Neural progenitor cell (in vitro differentiated cells): ENCODE measurements around the gene IGF1. TPM values are rescaled to one million over a fixed set of nuclear protein-coding genes. Genes with fewer than 3 reads are reported as not detected.

Experiments used
- DNase-seq: peaks from one replicate; pipeline ENCODE4 v3.0.0-alpha.2; 2016; ENCODE audit warnings: low spot score
- H2AFZ ChIP-seq: fragments of 200-600 bp; sonication (generic); replicated peaks from 2 replicates; pipeline ENCODE4 v1.6.1; 2016; ENCODE audit warnings: antibody characterized with exemption
- H3F3A ChIP-seq: fragments of 200-600 bp; sonication (generic); 2 replicates; pipeline ENCODE4 v1.6.1; 2016; ENCODE audit warnings: antibody characterized with exemption, low read depth
- H3K27ac ChIP-seq: fragments of 200-600 bp; sonication (generic); 2 replicates; pipeline ENCODE4 v1.5.1; 2016; ENCODE audit warnings: mild to moderate bottlenecking
- H3K27me3 ChIP-seq: fragments of 200-600 bp; sonication (generic); 2 replicates; pipeline ENCODE4 v1.6.1; 2016; ENCODE audit warnings: mild to moderate bottlenecking, moderate library complexity
- H3K36me3 ChIP-seq: fragments of 200-600 bp; sonication (generic); 2 replicates; pipeline ENCODE4 v1.5.1; 2016
- H3K4me1 ChIP-seq: fragments of 200-600 bp; sonication (generic); 2 replicates; pipeline ENCODE4 v1.6.1; 2016; ENCODE audit warnings: mixed run types
- H3K4me2 ChIP-seq: fragments of 200-600 bp; sonication (generic); 2 replicates; pipeline ENCODE4 v1.6.1; 2016
- H3K4me3 ChIP-seq: fragments of 200-600 bp; sonication (generic); 2 replicates; pipeline ENCODE4 v1.5.1; 2016
- H3K79me2 ChIP-seq: fragments of 200-600 bp; sonication (generic); 2 replicates; pipeline ENCODE4 v1.6.1; 2016; ENCODE audit warnings: low read depth
- H3K9ac ChIP-seq: fragments of 200-600 bp; sonication (generic); 2 replicates; pipeline ENCODE4 v1.6.1; 2016
- H3K9me3 ChIP-seq: fragments of 200-600 bp; sonication (generic); 2 replicates; pipeline ENCODE4 v1.5.1; 2016; ENCODE audit warnings: low read depth
- H4K20me1 ChIP-seq: fragments of 200-600 bp; sonication (generic); 2 replicates; pipeline ENCODE4 v1.6.1; 2016; ENCODE audit warnings: low read depth
- H3K27ac Mint-ChIP-seq: 3 replicates; pipeline ENCODE4 v1.8.0; 2021; ENCODE audit warnings: mixed read lengths
- H3K27me3 Mint-ChIP-seq: 2 replicates; pipeline ENCODE4 v1.8.0; 2022; ENCODE audit warnings: low read depth, mild to moderate bottlenecking, inconsistent platforms, moderate library complexity, mixed read lengths; ENCODE audit not compliant: insufficient read depth
- H3K36me3 Mint-ChIP-seq: 3 replicates; pipeline ENCODE4 v1.8.0; 2021; ENCODE audit warnings: mixed read lengths
- H3K4me1 Mint-ChIP-seq: 3 replicates; pipeline ENCODE4 v1.8.0; 2021; ENCODE audit warnings: mixed read lengths
- H3K4me3 Mint-ChIP-seq: 3 replicates; pipeline ENCODE4 v1.8.0; 2021; ENCODE audit warnings: mild to moderate bottlenecking, moderate library complexity, mixed read lengths
- H3K9me3 Mint-ChIP-seq: 3 replicates; pipeline ENCODE4 v1.8.0; 2020; ENCODE audit warnings: mixed read lengths
- EZH2 ChIP-seq: fragments of 200-600 bp; sonication (generic); IDR thresholded peaks from 2 replicates; pipeline ENCODE4 v1.6.1; 2017; ENCODE audit warnings: antibody characterized with exemption, mild to moderate bottlenecking, moderate library complexity
- EZH2phosphoT487 ChIP-seq: fragments of 200-600 bp; sonication (generic); IDR thresholded peaks from 2 replicates; pipeline ENCODE4 v1.6.1; 2017; ENCODE audit warnings: antibody characterized with exemption
- total RNA-seq: library from RNA; depleted of rRNA; stranded (reverse); fragments of >200 nt; gene quantifications from 2 replicates; pipeline ENCODE4 v1.2.3, GENCODE V29; 2015; ENCODE audit warnings: low replicate concordance
- TF ChIP-seq, protein P1 (sequence below): fragments of 200-600 bp; sonication (generic); IDR thresholded peaks from 2 replicates; pipeline ENCODE4 v1.5.1; 2017; ENCODE audit warnings: antibody characterized with exemption, mild to moderate bottlenecking

IGF1 gene
- total RNA-seq, 1 donor from 2014 or later: not detected

- H3K4me1 Mint-ChIP-seq: no peaks in the 10 kb centered on the region
- H3K4me3 Mint-ChIP-seq: no peak overlapping the region
- no peaks in the 10 kb centered on the region for H3K79me2 ChIP-seq
- no peak overlapping the region for H3K9ac ChIP-seq
- DNase-seq: no peak
- H3K27me3 Mint-ChIP-seq: peaks cover 2% of the 10 kb centered on the region
- H4K20me1 ChIP-seq: no peaks in the 10 kb centered on the region
- TF ChIP-seq EZH2phosphoT487 (no peak), EZH2 (no peak)
- TF ChIP-seq, protein P1, sequence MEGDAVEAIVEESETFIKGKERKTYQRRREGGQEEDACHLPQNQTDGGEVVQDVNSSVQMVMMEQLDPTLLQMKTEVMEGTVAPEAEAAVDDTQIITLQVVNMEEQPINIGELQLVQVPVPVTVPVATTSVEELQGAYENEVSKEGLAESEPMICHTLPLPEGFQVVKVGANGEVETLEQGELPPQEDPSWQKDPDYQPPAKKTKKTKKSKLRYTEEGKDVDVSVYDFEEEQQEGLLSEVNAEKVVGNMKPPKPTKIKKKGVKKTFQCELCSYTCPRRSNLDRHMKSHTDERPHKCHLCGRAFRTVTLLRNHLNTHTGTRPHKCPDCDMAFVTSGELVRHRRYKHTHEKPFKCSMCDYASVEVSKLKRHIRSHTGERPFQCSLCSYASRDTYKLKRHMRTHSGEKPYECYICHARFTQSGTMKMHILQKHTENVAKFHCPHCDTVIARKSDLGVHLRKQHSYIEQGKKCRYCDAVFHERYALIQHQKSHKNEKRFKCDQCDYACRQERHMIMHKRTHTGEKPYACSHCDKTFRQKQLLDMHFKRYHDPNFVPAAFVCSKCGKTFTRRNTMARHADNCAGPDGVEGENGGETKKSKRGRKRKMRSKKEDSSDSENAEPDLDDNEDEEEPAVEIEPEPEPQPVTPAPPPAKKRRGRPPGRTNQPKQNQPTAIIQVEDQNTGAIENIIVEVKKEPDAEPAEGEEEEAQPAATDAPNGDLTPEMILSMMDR: no peak
- H2AFZ ChIP-seq: no peak overlapping the region
- no peaks in the 10 kb centered on the region for H3K36me3 ChIP-seq
- no peaks in the 10 kb centered on the region for H3K9me3 ChIP-seq
- H3K36me3 Mint-ChIP-seq: no peaks in the 10 kb centered on the region
- no peaks in the 10 kb centered on the region for H3K27me3 ChIP-seq
- no peak overlapping the region for H3K4me2 ChIP-seq
- no peaks in the 10 kb centered on the region for H3F3A ChIP-seq
- H3K9me3 Mint-ChIP-seq: no peaks in the 10 kb centered on the region
- H3K27ac ChIP-seq: no peak overlapping the region
- no peaks in the 10 kb centered on the region for H3K4me1 ChIP-seq
- no peak overlapping the region for H3K4me3 ChIP-seq
- no peak overlapping the region for H3K27ac Mint-ChIP-seq
Measured at GRCh38 chr12:102436867-102437266, 43.5 kb downstream of the IGF1 start.

DNA sequence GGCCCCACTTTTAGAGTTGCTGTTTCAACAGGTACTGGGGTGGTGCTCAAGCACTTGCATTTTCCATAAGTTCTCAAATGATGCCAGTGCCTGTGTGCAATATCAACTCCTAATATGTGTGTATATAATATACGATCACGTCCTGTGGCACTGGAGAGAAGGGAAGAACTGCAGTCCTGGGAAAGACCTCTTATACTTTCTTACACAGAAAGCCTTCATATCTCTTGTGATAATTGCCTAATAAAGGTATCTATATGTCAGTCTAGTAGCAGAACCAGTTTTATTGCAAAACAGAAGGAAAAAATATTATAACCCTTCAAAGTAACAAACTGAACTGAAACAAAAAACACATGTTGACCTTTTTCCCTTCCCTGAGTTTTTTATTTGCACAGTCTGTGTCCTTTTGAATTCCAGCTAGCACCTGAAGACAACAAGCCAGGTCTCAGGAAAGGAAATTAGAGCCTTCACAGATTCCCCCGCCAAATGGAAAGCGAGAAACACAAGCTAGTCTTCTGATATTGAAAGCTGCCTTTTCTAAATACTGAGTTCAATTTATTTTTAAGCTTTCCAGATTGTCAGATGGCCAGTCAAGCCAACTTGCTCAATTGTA, 44.4 kb downstream of the IGF1 start:
- no peak for DNase-seq
- Histone ChIP-seq H3K4me1 (no peaks in the 10 kb centered on the region), H3K4me3 (no peak overlapping the region), H3F3A (no peaks in the 10 kb centered on the region), H4K20me1 (no peaks in the 10 kb centered on the region), H3K4me2 (no peak overlapping the region), H3K36me3 (no peaks in the 10 kb centered on the region), H3K79me2 (no peaks in the 10 kb centered on the region), H3K27me3 (no peaks in the 10 kb centered on the region), H3K9ac (no peak overlapping the region), H3K27ac (no peak overlapping the region), H3K9me3 (no peaks in the 10 kb centered on the region), H2AFZ (no peak overlapping the region)
- Mint-ChIP-seq H3K9me3 (no peaks in the 10 kb centered on the region), H3K36me3 (no peaks in the 10 kb centered on the region), H3K27me3 (peaks cover 2% of the 10 kb centered on the region), H3K27ac (no peak overlapping the region), H3K4me3 (no peak overlapping the region), H3K4me1 (no peaks in the 10 kb centered on the region)
- TF ChIP-seq EZH2 (no peak), EZH2phosphoT487 (no peak)
- TF ChIP-seq, protein P1: no peak

DNA sequence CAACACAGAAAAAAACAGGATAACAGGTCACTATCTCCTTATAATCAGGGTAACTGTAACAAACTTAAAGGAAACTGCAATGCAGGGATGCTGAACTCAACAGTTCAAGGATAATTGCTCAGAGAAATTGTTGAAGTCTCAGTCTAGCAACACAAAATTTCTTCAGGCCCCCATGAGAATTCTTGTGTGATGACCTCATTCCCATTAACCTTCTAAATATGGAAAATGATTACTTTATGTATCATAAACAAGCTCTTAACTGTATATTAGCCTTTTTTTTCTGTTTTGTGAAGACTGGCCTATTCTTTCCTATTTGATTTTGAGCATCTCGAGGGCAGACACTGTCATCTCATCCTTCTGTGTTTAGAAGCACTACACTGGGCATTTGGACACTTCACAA, 47.1 kb downstream of the IGF1 start:
- H3K4me1 Mint-ChIP-seq: no peaks in the 10 kb centered on the region
- Histone ChIP-seq H3F3A (no peaks in the 10 kb centered on the region), H2AFZ (no peak overlapping the region)

More for the DNA sequence above, 47.1 kb downstream of the IGF1 start:
- Histone ChIP-seq H3K4me3 (no peak overlapping the region), H3K79me2 (no peaks in the 10 kb centered on the region), H3K9me3 (no peaks in the 10 kb centered on the region), H3K9ac (no peak overlapping the region), H3K4me1 (no peaks in the 10 kb centered on the region), H3K36me3 (no peaks in the 10 kb centered on the region), H4K20me1 (no peaks in the 10 kb centered on the region), H3K27ac (no peak overlapping the region), H3K27me3 (no peaks in the 10 kb centered on the region), H3K4me2 (no peak overlapping the region)
- DNase-seq: no peak
- Mint-ChIP-seq H3K27me3 (peaks cover 2% of the 10 kb centered on the region), H3K9me3 (no peaks in the 10 kb centered on the region), H3K4me3 (no peak overlapping the region), H3K36me3 (no peaks in the 10 kb centered on the region), H3K27ac (no peak overlapping the region)
- TF ChIP-seq, protein P1: no peak
- TF ChIP-seq EZH2 (no peak), EZH2phosphoT487 (no peak)
